Right ventricle myocardium inferior (tissue), 1 donor: Measurements from ENCODE around the gene OR11H1. TPM values are rescaled to one million over a fixed set of nuclear protein-coding genes. Genes with fewer than 3 reads are reported as not detected.
"Not testable (repeated sequence)": the region's sequence is repeated elsewhere in the genome, so short reads cannot be mapped to it uniquely, and the experiment has no call there.

Source experiments
- ATAC-seq: fragments of 200-7000 bp; cut with Tn5 transposase; one replicate; pipeline ENCODE4 v1.9.1; 2020; ENCODE audit warnings: mild to moderate bottlenecking, moderate library complexity
- DNase-seq: peaks from one replicate; pipeline ENCODE4 v3.0.0; 2021; ENCODE audit errors: missing footprints
- intact Hi-C: fragments of 100-400 bp; cut with DNase I; formaldehyde crosslinking; loops from one replicate; pipeline ENCODE4 v1.11.0; 2022
- long read RNA-seq: library from polyadenylated mRNA; unstranded; transcript quantifications from one replicate; pipeline ENCODE4 v2.0.0, GENCODE V29; 2021
- total RNA-seq: library from RNA; stranded (reverse); fragmentation: NEBNext Ultra II Directional; extraction: Animal tissue kit (Norgen Biotek cat#: 25700); gene quantifications from one replicate; pipeline ENCODE4 v1.2.1, GENCODE V29; 2021
- donor health status: DM: no; HTN: yes; CAD: no; lungs with severe emphysema.

OR11H1 gene, protein sequence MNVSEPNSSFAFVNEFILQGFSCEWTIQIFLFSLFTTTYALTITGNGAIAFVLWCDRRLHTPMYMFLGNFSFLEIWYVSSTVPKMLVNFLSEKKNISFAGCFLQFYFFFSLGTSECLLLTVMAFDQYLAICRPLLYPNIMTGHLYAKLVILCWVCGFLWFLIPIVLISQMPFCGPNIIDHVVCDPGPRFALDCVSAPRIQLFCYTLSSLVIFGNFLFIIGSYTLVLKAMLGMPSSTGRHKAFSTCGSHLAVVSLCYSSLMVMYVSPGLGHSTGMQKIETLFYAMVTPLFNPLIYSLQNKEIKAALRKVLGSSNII
- not detected for total RNA-seq
- long read RNA-seq, result 0 reads

DNA sequence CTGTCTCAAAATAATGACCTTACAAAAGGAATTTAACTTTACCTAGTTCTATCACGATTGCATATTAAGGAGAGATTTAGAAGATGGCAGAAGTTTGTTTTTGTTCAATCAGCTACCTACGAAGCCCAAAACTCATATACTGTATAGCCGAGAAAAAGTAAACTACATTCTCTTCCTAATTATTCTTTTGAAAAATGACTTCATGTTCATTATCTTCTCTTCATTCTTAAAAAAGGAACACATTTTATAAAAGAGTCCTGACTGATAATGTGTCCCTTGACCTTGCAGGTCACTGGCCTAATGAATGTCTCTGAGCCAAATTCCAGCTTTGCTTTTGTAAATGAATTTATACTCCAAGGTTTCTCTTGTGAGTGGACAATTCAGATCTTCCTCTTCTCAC lies at the start of gene OR11H1:
Gene OR11H1 (plus strand): TSS at position 301 of the 400 bp plus-strand sequence. CDS start 0 bp downstream, at position 301.
- intact Hi-C loops, DNase-seq, ATAC-seq: not testable (repeated sequence)

DNA sequence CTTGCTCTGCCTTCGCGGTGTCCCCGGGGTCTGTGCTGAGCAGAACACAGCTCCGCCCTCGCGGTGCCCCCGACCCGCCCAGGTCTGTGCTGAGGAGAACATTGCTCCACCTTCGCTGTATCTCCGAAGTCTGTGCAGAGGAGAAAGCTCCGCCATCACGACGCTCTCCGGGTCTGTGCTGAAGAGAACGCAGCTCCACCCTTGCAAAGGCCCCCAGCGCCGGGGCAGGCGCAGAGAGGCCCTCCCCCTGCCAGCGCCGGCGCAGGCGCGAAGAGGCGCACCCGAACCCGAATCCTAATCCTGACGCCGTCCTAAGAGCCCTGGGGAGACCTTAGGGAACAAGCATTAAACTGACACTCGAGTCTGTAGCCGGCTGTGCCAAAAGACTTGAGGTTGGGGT lies 18.0 kb upstream of the OR11H1 start:
- intact Hi-C loops, ATAC-seq: not testable (repeated sequence)
- peak; percentile 14 for DNase-seq

DNA sequence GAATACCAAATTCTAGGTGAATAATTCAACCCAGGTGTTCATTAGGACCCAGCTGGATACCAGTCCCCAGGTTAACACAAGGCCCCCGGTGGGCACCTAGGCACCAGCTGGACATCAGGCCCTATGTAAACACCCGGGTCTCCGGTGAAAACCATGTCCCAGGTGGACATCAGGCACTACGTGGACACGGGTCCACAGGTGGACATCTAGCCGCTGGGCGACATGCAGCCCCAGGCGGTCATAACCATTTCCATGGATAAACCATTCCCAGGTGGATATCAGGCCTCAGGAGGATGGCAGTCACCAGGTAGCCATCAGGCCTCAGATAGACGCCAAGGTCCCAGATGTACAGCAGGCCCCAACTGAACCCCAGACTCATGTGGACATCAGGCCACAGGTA lies 12.1 kb upstream of the OR11H1 start:
- peak; percentile 46 for DNase-seq
- ATAC-seq, intact Hi-C loops: not testable (repeated sequence)

DNA sequence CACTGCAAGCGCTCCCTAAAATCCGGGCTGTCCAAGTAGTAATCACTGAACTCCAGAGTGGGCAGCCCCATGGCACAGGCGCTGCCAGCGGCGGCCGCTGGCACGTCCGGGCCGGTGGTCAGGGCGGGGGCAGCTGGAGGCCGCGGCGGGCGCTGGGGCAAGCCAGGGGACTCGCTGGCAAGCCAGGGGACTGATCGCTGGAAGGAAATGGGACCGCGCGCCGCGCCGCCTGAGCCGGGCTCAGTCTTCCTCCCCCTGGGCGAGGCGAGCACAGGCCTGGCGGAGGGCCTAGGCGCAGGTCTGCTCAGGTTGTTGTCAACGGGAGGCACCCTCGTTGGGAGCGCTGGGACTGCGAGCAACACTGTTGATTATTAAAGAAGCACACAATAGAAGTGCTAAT lies 25.8 kb downstream of the OR11H1 start:
- DNase-seq, result peak; percentile 54
- intact Hi-C loops, result not testable (repeated sequence)
- ATAC-seq, result peak; percentile 42

DNA sequence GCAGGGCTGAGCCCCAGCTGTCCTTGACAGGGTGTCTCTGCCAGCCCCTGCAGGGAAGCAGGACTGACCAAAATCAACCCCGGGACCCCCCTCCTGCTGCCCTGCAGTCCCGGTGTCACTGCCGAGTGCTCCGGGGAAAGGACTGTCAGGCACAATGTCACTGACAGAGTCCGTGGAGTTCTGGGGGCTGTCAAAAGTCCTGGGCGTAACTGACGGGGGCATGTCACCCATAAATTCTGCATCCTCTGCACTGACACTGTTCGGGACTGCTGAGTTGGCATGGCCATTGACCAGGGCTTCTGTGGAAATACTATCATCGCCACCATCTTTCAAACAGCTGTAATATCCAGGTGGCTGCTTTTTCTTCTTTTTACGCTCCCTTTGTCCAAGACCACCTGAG lies 35.5 kb downstream of the OR11H1 start:
- intact Hi-C loops, ATAC-seq, DNase-seq: not testable (repeated sequence)

DNA sequence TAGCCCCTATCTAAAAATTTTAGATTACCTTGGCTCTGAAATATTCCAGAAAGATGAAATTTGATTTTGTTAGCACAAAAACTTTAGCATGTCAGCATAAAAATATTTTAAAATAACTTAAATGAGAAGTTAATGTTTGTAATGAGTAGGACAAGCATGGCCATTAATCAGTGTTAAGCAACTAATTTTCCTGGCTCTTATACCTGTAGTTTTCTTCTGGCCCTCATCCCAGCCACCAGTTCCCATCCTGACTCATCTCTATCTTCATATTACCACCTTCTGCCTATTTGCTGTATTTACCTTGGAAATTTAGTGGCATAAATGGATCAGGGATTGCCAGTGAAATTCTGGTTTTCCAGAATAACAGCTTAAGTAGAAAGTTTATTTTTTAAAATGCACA lies 37.1 kb downstream of the OR11H1 start:
- intact Hi-C loops, DNase-seq, ATAC-seq: not testable (repeated sequence)

Other genes starting within 250 kb of the OR11H1 start
- gene POTEH, start 161.8 kb downstream of the OR11H1 start, total RNA-seq, result not detected